Mucosa of rectum (tissue), 2 donors: Measurements from ENCODE around the gene SPATA21.
A peak's percentile ranks its signal among the peaks of the same experiment; 100 is the strongest.

Source experiments
- H3K27ac ChIP-seq, 2 donors: one replicate each; pipeline ENCODE4 v1.7.0; 2013; ENCODE audit warnings: inconsistent platforms in 2 of 2, low read depth in 2 of 2, low read length in 2 of 2
- H3K27me3 ChIP-seq, 2 donors: one replicate each; pipeline ENCODE4 v1.7.0; 2013; ENCODE audit warnings: low read length in 2 of 2; ENCODE audit not compliant: control insufficient read depth in 2 of 2, insufficient read depth in 2 of 2
- H3K36me3 ChIP-seq, 2 donors: one replicate each; pipeline ENCODE4 v1.7.0; 2013; ENCODE audit warnings: low read length in 2 of 2; ENCODE audit not compliant: control insufficient read depth in 2 of 2, insufficient read depth in 2 of 2
- H3K4me1 ChIP-seq, 2 donors: one replicate each; pipeline ENCODE4 v1.7.0; 2013; ENCODE audit warnings: low read length in 2 of 2, mild to moderate bottlenecking in 1 of 2; ENCODE audit not compliant: control insufficient read depth in 2 of 2, insufficient read depth in 2 of 2
- H3K4me3 ChIP-seq, 2 donors: one replicate each; pipeline ENCODE4 v1.7.0; 2013; ENCODE audit warnings: low read length in 2 of 2
- H3K9ac ChIP-seq, 2 donors: one replicate each; pipeline ENCODE4 v1.7.0; 2013; ENCODE audit warnings: low read length in 2 of 2, low read depth in 1 of 2, mild to moderate bottlenecking in 1 of 2
- H3K9me3 ChIP-seq, 2 donors: one replicate each; pipeline ENCODE4 v1.7.0; 2013; ENCODE audit warnings: low read length in 2 of 2; ENCODE audit not compliant: control insufficient read depth in 2 of 2
- donor health status: healthy.
- donor health status: Normal muscosa, but diverticular disease.

SPATA21 gene

GRCh38 chr1:16440470-16441281 is 3.5 kb upstream of the SPATA21 start, which contains the start of gene NECAP2:
Gene NECAP2 (plus strand): TSS chr1:16440724. CDS start chr1:16440762, 38 bp downstream.
- Histone ChIP-seq H3K9ac (peak within 1 kb of the TSS; percentile 82 to 92), H3K4me1 (peaks cover 17 to 19% of the 10 kb centered on the region in 2 donors), H3K9me3 (no peaks in the 10 kb centered on the region), H3K27me3 (no peaks in the 10 kb centered on the region), H3K36me3 (peaks cover 15 to 25% of the 10 kb centered on the region in 2 donors), H3K4me3 (peak within 1 kb of the TSS; percentile 99 to 100), H3K27ac (peak within 1 kb of the TSS; percentile 82 to 84)

GRCh38 chr1:16440131-16440469 is 2.9 kb upstream of the SPATA21 start:
- H3K9me3 ChIP-seq, result no peaks in the 10 kb centered on the region
- H3K36me3 ChIP-seq, result peaks cover 10 to 21% of the 10 kb centered on the region in 2 donors
- peak overlapping the region in 1 of 2 donors; percentile 92 for H3K9ac ChIP-seq
- peaks cover 17 to 19% of the 10 kb centered on the region in 2 donors for H3K4me1 ChIP-seq
- no peaks in the 10 kb centered on the region for H3K27me3 ChIP-seq
- H3K27ac ChIP-seq, result peak overlapping the region in 1 of 2 donors; percentile 84
- H3K4me3 ChIP-seq, result peak overlapping the region; percentile 99 to 100

- Histone ChIP-seq H3K36me3 (peaks cover 1 to 11% of the 10 kb centered on the region in 2 donors), H3K9me3 (no peaks in the 10 kb centered on the region), H3K27me3 (no peaks in the 10 kb centered on the region), H3K4me3 (no peak overlapping the region), H3K4me1 (peaks cover 17% of the 10 kb centered on the region in 2 donors), H3K9ac (no peak overlapping the region), H3K27ac (no peak overlapping the region)
Observed at GRCh38 chr1:16438924-16439323, 1.7 kb upstream of the SPATA21 start.

GRCh38 chr1:16438516-16438915 is 1.3 kb upstream of the SPATA21 start:
- Histone ChIP-seq H3K4me1 (peaks cover 13 to 15% of the 10 kb centered on the region in 2 donors), H3K9ac (no peak overlapping the region), H3K27ac (no peak overlapping the region), H3K4me3 (no peak overlapping the region), H3K27me3 (no peaks in the 10 kb centered on the region), H3K9me3 (no peaks in the 10 kb centered on the region), H3K36me3 (peaks cover 0 to 8% of the 10 kb centered on the region in 2 donors)

- no peak overlapping the region for H3K4me3 ChIP-seq
- no peaks in the 10 kb centered on the region for H3K9me3 ChIP-seq
- no peak overlapping the region for H3K9ac ChIP-seq
- no peak overlapping the region for H3K27ac ChIP-seq
- no peaks in the 10 kb centered on the region for H3K4me1 ChIP-seq
- no peaks in the 10 kb centered on the region for H3K36me3 ChIP-seq
- H3K27me3 ChIP-seq, result no peaks in the 10 kb centered on the region
Observed at GRCh38 chr1:16434501-16434900, 2.7 kb downstream of the SPATA21 start.

GRCh38 chr1:16434007-16434406 is 3.2 kb downstream of the SPATA21 start:
- Histone ChIP-seq H3K36me3 (no peaks in the 10 kb centered on the region), H3K27me3 (no peaks in the 10 kb centered on the region), H3K4me1 (no peaks in the 10 kb centered on the region), H3K9ac (no peak overlapping the region), H3K27ac (no peak overlapping the region), H3K4me3 (no peak overlapping the region), H3K9me3 (no peaks in the 10 kb centered on the region)

- no peak overlapping the region for H3K27ac ChIP-seq
- H3K27me3 ChIP-seq, result no peaks in the 10 kb centered on the region
- no peaks in the 10 kb centered on the region for H3K9me3 ChIP-seq
- no peaks in the 10 kb centered on the region for H3K36me3 ChIP-seq
- no peak overlapping the region for H3K9ac ChIP-seq
- H3K4me3 ChIP-seq, result no peak overlapping the region
- no peaks in the 10 kb centered on the region for H3K4me1 ChIP-seq
Observed at GRCh38 chr1:16433030-16433429, 4.2 kb downstream of the SPATA21 start.

GRCh38 chr1:16430606-16431005 is 6.6 kb downstream of the SPATA21 start:
- no peaks in the 10 kb centered on the region for H3K27me3 ChIP-seq
- H3K4me3 ChIP-seq, result no peak overlapping the region
- H3K9me3 ChIP-seq, result no peaks in the 10 kb centered on the region
- no peaks in the 10 kb centered on the region for H3K36me3 ChIP-seq
- H3K27ac ChIP-seq, result no peak overlapping the region
- H3K4me1 ChIP-seq, result no peaks in the 10 kb centered on the region
- no peak overlapping the region for H3K9ac ChIP-seq

- Histone ChIP-seq H3K4me1 (peaks cover 0 to 3% of the 10 kb centered on the region in 2 donors), H3K9me3 (no peaks in the 10 kb centered on the region), H3K27ac (no peak overlapping the region), H3K27me3 (no peaks in the 10 kb centered on the region), H3K36me3 (no peaks in the 10 kb centered on the region), H3K9ac (no peak overlapping the region), H3K4me3 (no peak overlapping the region)
Observed at GRCh38 chr1:16425125-16426025, 11.8 kb downstream of the SPATA21 start.

GRCh38 chr1:16422041-16422440 is 15.2 kb downstream of the SPATA21 start:
- peaks cover 0 to 3% of the 10 kb centered on the region in 2 donors for H3K4me1 ChIP-seq
- H3K36me3 ChIP-seq, result no peaks in the 10 kb centered on the region
- no peak overlapping the region for H3K9ac ChIP-seq
- no peaks in the 10 kb centered on the region for H3K27me3 ChIP-seq
- H3K27ac ChIP-seq, result no peak overlapping the region
- H3K9me3 ChIP-seq, result no peaks in the 10 kb centered on the region
- H3K4me3 ChIP-seq, result no peak overlapping the region
